ENCODE results near the gene KIF13A. TPM values are rescaled to one million over a fixed set of nuclear protein-coding genes. Genes with fewer than 3 reads are reported as not detected.

Gene KIF13A
- total and polyA plus RNA-seq, 2 experiments from 2014 or later = 8.4 to 28.2 TPM

DNA sequence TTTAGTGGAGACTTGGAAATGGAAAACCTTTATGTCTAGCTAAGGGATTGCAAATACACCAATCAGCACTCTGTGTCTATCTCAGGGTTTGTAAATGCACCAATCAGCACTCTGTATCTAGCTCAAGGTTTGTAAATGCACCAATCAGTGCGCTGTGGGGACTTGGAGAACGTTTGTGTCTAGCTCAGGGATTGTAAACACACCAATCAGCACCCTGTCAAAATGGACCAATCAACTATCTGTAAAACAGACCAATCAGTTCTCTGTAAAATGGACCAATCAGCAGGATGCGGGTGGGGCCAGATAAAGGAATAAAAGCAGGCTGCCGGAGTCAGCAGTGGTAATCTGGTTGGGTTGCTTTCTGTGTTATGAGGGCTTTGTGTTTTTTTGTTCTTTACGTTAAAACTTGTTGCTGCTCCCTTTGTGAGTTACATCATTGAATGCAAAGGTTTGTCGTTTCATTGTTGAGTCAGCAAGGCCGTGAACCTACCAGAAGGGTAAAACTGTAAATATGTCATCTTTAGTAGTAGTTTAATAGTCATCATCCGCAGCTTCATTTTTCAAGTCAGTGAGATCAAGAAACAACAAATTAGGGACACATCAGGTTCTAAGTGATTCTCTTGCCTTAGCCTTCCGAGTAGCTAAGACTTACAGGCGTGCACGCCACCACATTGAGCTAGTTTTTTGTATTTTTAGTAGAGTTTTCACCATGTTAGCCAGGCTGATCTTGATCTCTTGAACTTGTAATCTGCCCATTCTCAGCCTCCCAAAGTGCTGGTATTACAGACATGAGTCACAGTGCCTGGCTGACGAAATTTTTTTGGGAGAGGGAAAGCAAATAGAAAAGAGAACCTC lies 258.0 kb downstream of the KIF13A start:
- DNase-seq (ENCODE audit: low spot score) (no peak), ATAC-seq (no peak)
- H3K4me3 ChIP-seq = no peak overlapping the region
- no peak overlapping the region for H3K4me3 Mint-ChIP-seq
- no peaks in the 10 kb centered on the region for H3K27me3 Mint-ChIP-seq (ENCODE audit: insufficient read depth, low read depth, poor library complexity)
- H3K27ac ChIP-seq (ENCODE audit: low read depth) = no peak overlapping the region
- H3K9me3 Mint-ChIP-seq = peaks cover 12% of the 10 kb centered on the region
- H4K20me1 ChIP-seq (replicated peaks; ENCODE audit: insufficient read depth) = no peaks in the 10 kb centered on the region
- H3K27ac Mint-ChIP-seq = no peak overlapping the region
- H3K9me2 ChIP-seq (ENCODE audit: insufficient read depth) = no peaks in the 10 kb centered on the region
- no peaks in the 10 kb centered on the region for H3K36me3 Mint-ChIP-seq (ENCODE audit: low read depth)
- H3K36me3 ChIP-seq (ENCODE audit: insufficient read depth) = no peaks in the 10 kb centered on the region
- TF ChIP-seq EZH2phosphoT487 (IDR thresholded peaks at IDR 0.05; ENCODE audit: unreplicated experiment) (no peak), POLR2AphosphoS5 (IDR thresholded peaks at IDR 0.05; ENCODE audit: low read depth) (no peak), ZNF331 (CRISPR knock-in tag; IDR thresholded peaks at IDR 0.05; ENCODE audit: low read depth) (no peak), STAT1 (IDR thresholded peaks at IDR 0.05; ENCODE audit: unreplicated experiment) (no peak), CREB1 (CRISPR knock-in tag; IDR thresholded peaks at IDR 0.05; ENCODE audit: low read depth) (no peak), ZNF114 (CRISPR knock-in tag; IDR thresholded peaks at IDR 0.05) (no peak), JUNB (IDR thresholded peaks at IDR 0.05; ENCODE audit: unreplicated experiment) (no peak), EZH2 (IDR thresholded peaks at IDR 0.05; ENCODE audit: low read depth, unreplicated experiment) (no peak), NANOG (IDR thresholded peaks at IDR 0.05; ENCODE audit: borderline replicate concordance) (no peak)
- TF ChIP-seq, protein P1, sequence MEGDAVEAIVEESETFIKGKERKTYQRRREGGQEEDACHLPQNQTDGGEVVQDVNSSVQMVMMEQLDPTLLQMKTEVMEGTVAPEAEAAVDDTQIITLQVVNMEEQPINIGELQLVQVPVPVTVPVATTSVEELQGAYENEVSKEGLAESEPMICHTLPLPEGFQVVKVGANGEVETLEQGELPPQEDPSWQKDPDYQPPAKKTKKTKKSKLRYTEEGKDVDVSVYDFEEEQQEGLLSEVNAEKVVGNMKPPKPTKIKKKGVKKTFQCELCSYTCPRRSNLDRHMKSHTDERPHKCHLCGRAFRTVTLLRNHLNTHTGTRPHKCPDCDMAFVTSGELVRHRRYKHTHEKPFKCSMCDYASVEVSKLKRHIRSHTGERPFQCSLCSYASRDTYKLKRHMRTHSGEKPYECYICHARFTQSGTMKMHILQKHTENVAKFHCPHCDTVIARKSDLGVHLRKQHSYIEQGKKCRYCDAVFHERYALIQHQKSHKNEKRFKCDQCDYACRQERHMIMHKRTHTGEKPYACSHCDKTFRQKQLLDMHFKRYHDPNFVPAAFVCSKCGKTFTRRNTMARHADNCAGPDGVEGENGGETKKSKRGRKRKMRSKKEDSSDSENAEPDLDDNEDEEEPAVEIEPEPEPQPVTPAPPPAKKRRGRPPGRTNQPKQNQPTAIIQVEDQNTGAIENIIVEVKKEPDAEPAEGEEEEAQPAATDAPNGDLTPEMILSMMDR (conservative IDR thresholded peaks at IDR 0.05; ENCODE audit: low read depth in 2 of 2) = no peak
- TF ChIP-seq, protein P2, sequence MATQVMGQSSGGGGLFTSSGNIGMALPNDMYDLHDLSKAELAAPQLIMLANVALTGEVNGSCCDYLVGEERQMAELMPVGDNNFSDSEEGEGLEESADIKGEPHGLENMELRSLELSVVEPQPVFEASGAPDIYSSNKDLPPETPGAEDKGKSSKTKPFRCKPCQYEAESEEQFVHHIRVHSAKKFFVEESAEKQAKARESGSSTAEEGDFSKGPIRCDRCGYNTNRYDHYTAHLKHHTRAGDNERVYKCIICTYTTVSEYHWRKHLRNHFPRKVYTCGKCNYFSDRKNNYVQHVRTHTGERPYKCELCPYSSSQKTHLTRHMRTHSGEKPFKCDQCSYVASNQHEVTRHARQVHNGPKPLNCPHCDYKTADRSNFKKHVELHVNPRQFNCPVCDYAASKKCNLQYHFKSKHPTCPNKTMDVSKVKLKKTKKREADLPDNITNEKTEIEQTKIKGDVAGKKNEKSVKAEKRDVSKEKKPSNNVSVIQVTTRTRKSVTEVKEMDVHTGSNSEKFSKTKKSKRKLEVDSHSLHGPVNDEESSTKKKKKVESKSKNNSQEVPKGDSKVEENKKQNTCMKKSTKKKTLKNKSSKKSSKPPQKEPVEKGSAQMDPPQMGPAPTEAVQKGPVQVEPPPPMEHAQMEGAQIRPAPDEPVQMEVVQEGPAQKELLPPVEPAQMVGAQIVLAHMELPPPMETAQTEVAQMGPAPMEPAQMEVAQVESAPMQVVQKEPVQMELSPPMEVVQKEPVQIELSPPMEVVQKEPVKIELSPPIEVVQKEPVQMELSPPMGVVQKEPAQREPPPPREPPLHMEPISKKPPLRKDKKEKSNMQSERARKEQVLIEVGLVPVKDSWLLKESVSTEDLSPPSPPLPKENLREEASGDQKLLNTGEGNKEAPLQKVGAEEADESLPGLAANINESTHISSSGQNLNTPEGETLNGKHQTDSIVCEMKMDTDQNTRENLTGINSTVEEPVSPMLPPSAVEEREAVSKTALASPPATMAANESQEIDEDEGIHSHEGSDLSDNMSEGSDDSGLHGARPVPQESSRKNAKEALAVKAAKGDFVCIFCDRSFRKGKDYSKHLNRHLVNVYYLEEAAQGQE (IDR thresholded peaks at IDR 0.05; ENCODE audit: unreplicated experiment) = no peak
- TF ChIP-seq, protein P3, sequence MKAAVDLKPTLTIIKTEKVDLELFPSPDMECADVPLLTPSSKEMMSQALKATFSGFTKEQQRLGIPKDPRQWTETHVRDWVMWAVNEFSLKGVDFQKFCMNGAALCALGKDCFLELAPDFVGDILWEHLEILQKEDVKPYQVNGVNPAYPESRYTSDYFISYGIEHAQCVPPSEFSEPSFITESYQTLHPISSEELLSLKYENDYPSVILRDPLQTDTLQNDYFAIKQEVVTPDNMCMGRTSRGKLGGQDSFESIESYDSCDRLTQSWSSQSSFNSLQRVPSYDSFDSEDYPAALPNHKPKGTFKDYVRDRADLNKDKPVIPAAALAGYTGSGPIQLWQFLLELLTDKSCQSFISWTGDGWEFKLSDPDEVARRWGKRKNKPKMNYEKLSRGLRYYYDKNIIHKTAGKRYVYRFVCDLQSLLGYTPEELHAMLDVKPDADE (IDR thresholded peaks at IDR 0.05) = no peak
- TF ChIP-seq, protein P4, sequence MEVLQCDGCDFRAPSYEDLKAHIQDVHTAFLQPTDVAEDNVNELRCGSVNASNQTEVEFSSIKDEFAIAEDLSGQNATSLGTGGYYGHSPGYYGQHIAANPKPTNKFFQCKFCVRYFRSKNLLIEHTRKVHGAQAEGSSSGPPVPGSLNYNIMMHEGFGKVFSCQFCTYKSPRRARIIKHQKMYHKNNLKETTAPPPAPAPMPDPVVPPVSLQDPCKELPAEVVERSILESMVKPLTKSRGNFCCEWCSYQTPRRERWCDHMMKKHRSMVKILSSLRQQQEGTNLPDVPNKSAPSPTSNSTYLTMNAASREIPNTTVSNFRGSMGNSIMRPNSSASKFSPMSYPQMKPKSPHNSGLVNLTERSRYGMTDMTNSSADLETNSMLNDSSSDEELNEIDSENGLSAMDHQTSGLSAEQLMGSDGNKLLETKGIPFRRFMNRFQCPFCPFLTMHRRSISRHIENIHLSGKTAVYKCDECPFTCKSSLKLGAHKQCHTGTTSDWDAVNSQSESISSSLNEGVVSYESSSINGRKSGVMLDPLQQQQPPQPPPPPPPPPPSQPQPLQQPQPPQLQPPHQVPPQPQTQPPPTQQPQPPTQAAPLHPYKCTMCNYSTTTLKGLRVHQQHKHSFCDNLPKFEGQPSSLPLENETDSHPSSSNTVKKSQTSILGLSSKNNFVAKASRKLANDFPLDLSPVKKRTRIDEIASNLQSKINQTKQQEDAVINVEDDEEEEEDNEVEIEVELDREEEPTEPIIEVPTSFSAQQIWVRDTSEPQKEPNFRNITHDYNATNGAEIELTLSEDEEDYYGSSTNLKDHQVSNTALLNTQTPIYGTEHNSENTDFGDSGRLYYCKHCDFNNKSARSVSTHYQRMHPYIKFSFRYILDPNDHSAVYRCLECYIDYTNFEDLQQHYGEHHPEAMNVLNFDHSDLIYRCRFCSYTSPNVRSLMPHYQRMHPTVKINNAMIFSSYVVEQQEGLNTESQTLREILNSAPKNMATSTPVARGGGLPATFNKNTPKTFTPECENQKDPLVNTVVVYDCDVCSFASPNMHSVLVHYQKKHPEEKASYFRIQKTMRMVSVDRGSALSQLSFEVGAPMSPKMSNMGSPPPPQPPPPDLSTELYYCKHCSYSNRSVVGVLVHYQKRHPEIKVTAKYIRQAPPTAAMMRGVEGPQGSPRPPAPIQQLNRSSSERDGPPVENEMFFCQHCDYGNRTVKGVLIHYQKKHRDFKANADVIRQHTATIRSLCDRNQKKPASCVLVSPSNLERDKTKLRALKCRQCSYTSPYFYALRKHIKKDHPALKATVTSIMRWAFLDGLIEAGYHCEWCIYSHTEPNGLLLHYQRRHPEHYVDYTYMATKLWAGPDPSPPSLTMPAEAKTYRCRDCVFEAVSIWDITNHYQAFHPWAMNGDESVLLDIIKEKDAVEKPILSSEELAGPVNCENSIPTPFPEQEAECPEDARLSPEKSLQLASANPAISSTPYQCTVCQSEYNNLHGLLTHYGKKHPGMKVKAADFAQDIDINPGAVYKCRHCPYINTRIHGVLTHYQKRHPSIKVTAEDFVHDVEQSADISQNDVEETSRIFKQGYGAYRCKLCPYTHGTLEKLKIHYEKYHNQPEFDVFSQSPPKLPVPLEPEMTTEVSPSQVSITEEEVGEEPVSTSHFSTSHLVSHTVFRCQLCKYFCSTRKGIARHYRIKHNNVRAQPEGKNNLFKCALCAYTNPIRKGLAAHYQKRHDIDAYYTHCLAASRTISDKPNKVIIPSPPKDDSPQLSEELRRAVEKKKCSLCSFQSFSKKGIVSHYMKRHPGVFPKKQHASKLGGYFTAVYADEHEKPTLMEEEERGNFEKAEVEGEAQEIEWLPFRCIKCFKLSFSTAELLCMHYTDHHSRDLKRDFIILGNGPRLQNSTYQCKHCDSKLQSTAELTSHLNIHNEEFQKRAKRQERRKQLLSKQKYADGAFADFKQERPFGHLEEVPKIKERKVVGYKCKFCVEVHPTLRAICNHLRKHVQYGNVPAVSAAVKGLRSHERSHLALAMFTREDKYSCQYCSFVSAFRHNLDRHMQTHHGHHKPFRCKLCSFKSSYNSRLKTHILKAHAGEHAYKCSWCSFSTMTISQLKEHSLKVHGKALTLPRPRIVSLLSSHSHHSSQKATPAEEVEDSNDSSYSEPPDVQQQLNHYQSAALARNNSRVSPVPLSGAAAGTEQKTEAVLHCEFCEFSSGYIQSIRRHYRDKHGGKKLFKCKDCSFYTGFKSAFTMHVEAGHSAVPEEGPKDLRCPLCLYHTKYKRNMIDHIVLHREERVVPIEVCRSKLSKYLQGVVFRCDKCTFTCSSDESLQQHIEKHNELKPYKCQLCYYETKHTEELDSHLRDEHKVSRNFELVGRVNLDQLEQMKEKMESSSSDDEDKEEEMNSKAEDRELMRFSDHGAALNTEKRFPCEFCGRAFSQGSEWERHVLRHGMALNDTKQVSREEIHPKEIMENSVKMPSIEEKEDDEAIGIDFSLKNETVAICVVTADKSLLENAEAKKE (CRISPR knock-in tag; IDR thresholded peaks at IDR 0.05) = no peak
- H3K4me2 ChIP-seq = no peak overlapping the region
- no peaks in the 10 kb centered on the region for H3K79me2 ChIP-seq (replicated peaks; ENCODE audit: insufficient read depth)
- no peaks in the 10 kb centered on the region for H3K27me3 ChIP-seq (ENCODE audit: insufficient read depth)
- no peaks in the 10 kb centered on the region for H3K4me1 ChIP-seq (ENCODE audit: insufficient read depth)
- H3F3A ChIP-seq (replicated peaks; ENCODE audit: low read depth) = no peaks in the 10 kb centered on the region
- peaks cover 6% of the 10 kb centered on the region; the same call in 2 of the 3 replicates for H3K4me1 Mint-ChIP-seq
- H2AFZ ChIP-seq = peak overlapping the region; percentile 43; the same call in 1 of the 2 replicates

All from GM23338 (cell line).